Astrocyte (in vitro differentiated cells and primary cell): Measurements from ENCODE around the gene TMEM30A.

ENCODE experiments used
- CTCF ChIP-seq: IDR thresholded peaks from 2 replicates; pipeline ENCODE4 v1.5.1; 2011; ENCODE audit warnings: low read depth, mild to moderate bottlenecking, inconsistent platforms, low read length, moderate library complexity; ENCODE audit not compliant: insufficient read depth
- EZH2 ChIP-seq: IDR thresholded peaks from 2 replicates; pipeline ENCODE4 v1.6.1; 2012; ENCODE audit warnings: mild to moderate bottlenecking, low read length, inconsistent platforms; ENCODE audit not compliant: insufficient read depth

- TF ChIP-seq CTCF (no peak), EZH2 (no peak)
Measured at GRCh38 chr6:75301537-75301936, 16.9 kb upstream of the TMEM30A start.
